Skin of body (tissue), 1 donor: ENCODE measurements around the gene ZNF526. TPM values are rescaled to one million over a fixed set of nuclear protein-coding genes. Genes with fewer than 3 reads are reported as not detected.

ENCODE experiments used
- total RNA-seq: library from RNA; depleted of rRNA; stranded (reverse); fragments of >200 nt; gene quantifications from one replicate; pipeline ENCODE4 v1.2.3, GENCODE V29; 2014

The ZNF526 gene
- total RNA-seq, 1 donor from 2014 or later = 7.1 TPM

Other genes with a start within 250 kb of the ZNF526 start
- not detected for gene ATP1A3, start 226.1 kb upstream of the ZNF526 start, total RNA-seq
- gene GRIK5, start 150.1 kb upstream of the ZNF526 start, total RNA-seq = 1.8 TPM
- 8.7 TPM for gene ZNF574, start 144.1 kb upstream of the ZNF526 start, total RNA-seq
- 0.30 TPM for gene POU2F2, start 87.9 kb upstream of the ZNF526 start, total RNA-seq
- 22.1 TPM for gene DEDD2, start 2.6 kb upstream of the ZNF526 start, total RNA-seq
- gene GSK3A, start 22.3 kb downstream of the ZNF526 start, total RNA-seq = 12.1 TPM
- gene ERF, start 34.8 kb downstream of the ZNF526 start, total RNA-seq = 23.5 TPM
- gene CIC, start 48.9 kb downstream of the ZNF526 start, total RNA-seq = 22.4 TPM
- gene PRR19, start 81.8 kb downstream of the ZNF526 start, total RNA-seq = 0.20 TPM
- 17.6 TPM for gene PAFAH1B3, start 82.3 kb downstream of the ZNF526 start, total RNA-seq
- 0.20 TPM for gene TMEM145, start 93.0 kb downstream of the ZNF526 start, total RNA-seq
- 11.6 TPM for gene MEGF8, start 105.3 kb downstream of the ZNF526 start, total RNA-seq
- 11.0 TPM for gene CNFN, start 170.0 kb downstream of the ZNF526 start, total RNA-seq
- gene LIPE, start 207.1 kb downstream of the ZNF526 start, total RNA-seq = 59.7 TPM
- gene CXCL17, start 222.6 kb downstream of the ZNF526 start, total RNA-seq = not detected